Inflammatory macrophage treated with lipopolysaccharide for 1 hour (primary cell): ENCODE measurements around the gene MNX1.

ENCODE experiments used
- DNase-seq, 2 donors: peaks; one replicate each; pipeline ENCODE4 v3.0.0-alpha.2; 2020 to 2022

MNX1 gene

GRCh38 chr7:157032644-157033482 lies 22.4 kb upstream of the MNX1 start:
- no peak for DNase-seq

GRCh38 chr7:157032128-157032527 lies 21.7 kb upstream of the MNX1 start:
- no peak for DNase-seq

GRCh38 chr7:157028199-157028903 lies 17.9 kb upstream of the MNX1 start:
- no peak for DNase-seq

GRCh38 chr7:157027568-157028198 lies 17.2 kb upstream of the MNX1 start:
- no peak for DNase-seq

GRCh38 chr7:157024716-157025115 lies 14.3 kb upstream of the MNX1 start:
- DNase-seq, result no peak

GRCh38 chr7:157023589-157023905 lies 13.1 kb upstream of the MNX1 start:
- DNase-seq, result no peak

GRCh38 chr7:157022681-157023588 lies 12.5 kb upstream of the MNX1 start:
- no peak for DNase-seq

- no peak for DNase-seq
These were observed 11.6 kb upstream of the MNX1 start for GRCh38 chr7:157021871-157022680.

GRCh38 chr7:157021071-157021870 lies 10.8 kb upstream of the MNX1 start:
- no peak for DNase-seq

GRCh38 chr7:157020514-157021070 lies 10.1 kb upstream of the MNX1 start:
- DNase-seq, result no peak

- DNase-seq, result no peak
These were observed 9.4 kb upstream of the MNX1 start for GRCh38 chr7:157019718-157020451.

- no peak for DNase-seq
These were observed 8.6 kb upstream of the MNX1 start for GRCh38 chr7:157018997-157019608.

- DNase-seq, result no peak
These were observed 8.0 kb upstream of the MNX1 start for GRCh38 chr7:157018328-157018996.

GRCh38 chr7:157017603-157018327 lies 7.3 kb upstream of the MNX1 start:
- DNase-seq, result no peak

GRCh38 chr7:157017149-157017548 lies 6.7 kb upstream of the MNX1 start:
- DNase-seq, result no peak

- DNase-seq, result no peak
These were observed 6.0 kb upstream of the MNX1 start for GRCh38 chr7:157016352-157017041.

- DNase-seq, result no peak
These were observed 5.5 kb upstream of the MNX1 start for GRCh38 chr7:157016024-157016351.
